Heart right ventricle (tissue), 16 donors: Measurements from ENCODE around the gene TSGA10. TPM values are rescaled to one million over a fixed set of nuclear protein-coding genes. Genes with fewer than 3 reads are reported as not detected.
A peak's percentile ranks its signal among the peaks of the same experiment; 100 is the strongest.
"Not testable (repeated sequence)": the region's sequence is repeated elsewhere in the genome, so short reads cannot be mapped to it uniquely, and the experiment has no call there.

ENCODE experiments used
- ATAC-seq, 8 donors: fragments of 200-7000 bp; cut with Tn5 transposase; one replicate each; pipeline ENCODE4 v1.9.1; 2020; ENCODE audit warnings: mild to moderate bottlenecking in 8 of 8, moderate library complexity in 8 of 8, moderate number of reproducible peaks in 1 of 8
- DNase-seq, 2 donors: peaks; one replicate each; pipeline ENCODE4 v3.0.0-alpha.2; 2020
- H3K27ac ChIP-seq, 10 donors: fragments of 200-600 bp; sonication (generic) in 2 of 10; one replicate each; pipeline versions ENCODE4 v1.5.0 to v1.8.0; 2020 to 2022; ENCODE audit warnings: mild to moderate bottlenecking in 3 of 10
- H3K27me3 ChIP-seq, 7 donors: fragments of 200-600 bp; one replicate each; pipeline ENCODE4 v1.8.0; 2021 to 2022; ENCODE audit warnings: mild to moderate bottlenecking in 2 of 7
- H3K36me3 ChIP-seq, 9 donors: fragments of 200-600 bp; sonication (generic) in 1 of 9; one replicate each; pipeline versions ENCODE4 v1.5.0 to v1.8.0; 2020 to 2022; ENCODE audit warnings: mild to moderate bottlenecking in 2 of 9
- H3K4me1 ChIP-seq, 9 donors: fragments of 200-600 bp; sonication (generic) in 1 of 9; one replicate each; pipeline versions ENCODE4 v1.5.0 to v1.8.0; 2020 to 2022; ENCODE audit warnings: mild to moderate bottlenecking in 4 of 9
- H3K4me3 ChIP-seq, 10 donors: fragments of 200-600 bp; sonication (generic) in 2 of 10; one replicate each; pipeline versions ENCODE4 v1.5.0 to v1.8.0; 2020 to 2022; ENCODE audit warnings: mild to moderate bottlenecking in 7 of 10, moderate library complexity in 2 of 10
- H3K9me3 ChIP-seq, 11 donors: fragments of 200-600 bp in 10 of 11; sonication (generic) in 2 of 11; one replicate each; pipeline versions ENCODE4 v1.5.0 to v1.8.0; 2013 to 2022; ENCODE audit warnings: mild to moderate bottlenecking in 2 of 11, control low read depth in 1 of 11, moderate library complexity in 1 of 11
- WGBS, 2 donors: extraction: QIAGEN DNeasy Blood & Tissue Kit; methylation state at CpG; one replicate each; pipeline ENCODE4 v1.1.7; 2013; ENCODE audit warnings: inconsistent platforms in 1 of 2; 5-methylcytosine and 5-hydroxymethylcytosine counted together
- intact Hi-C, 10 donors: fragments of 100-400 bp; cut with DNase I; formaldehyde crosslinking; loops; one replicate each; pipeline versions ENCODE4 v1.11.1 to v1.14.2; 2022
- polyA plus RNA-seq, 2 donors: library from polyadenylated mRNA; stranded (reverse); fragments of 200-250 nt; gene quantifications; one replicate each; pipeline ENCODE4 v1.2.3, GENCODE V29; 2013
- total RNA-seq, 10 donors: library from RNA; stranded (reverse); fragmentation: NEBNext Ultra II Directional in 3 of 10; extraction: Animal tissue kit (Norgen Biotek cat#: 25700) in 3 of 10; gene quantifications; one replicate each; pipeline versions ENCODE4 v1.2.1 to v1.2.4, GENCODE V29; 2021 to 2023
- TF ChIP-seq, protein P1 (sequence below), 9 donors: fragments of 200-600 bp; sonication (generic) in 2 of 9; IDR thresholded peaks; one replicate each; pipeline versions ENCODE4 v1.5.0 to v1.8.0; 2021 to 2022; ENCODE audit warnings: antibody characterized with exemption in 9 of 9, mild to moderate bottlenecking in 5 of 9, moderate library complexity in 1 of 9
- donor health status: Arrhythmogenic right ventricular cardiomyopathy.
- donor health status: ischemic (EF 13 %, LVEDD 7.1; RV severe dilation, severe dysfunction).
- donor health status: healthy with polysubstance abuse.
- donor health status: DM: no; HTN: yes; CAD: no.
- donor health status: DM: no; HTN: no; CAD: no.
- donor health status: ischemic (EF 25% LVEDD 6.9; RV normal size, moderate dysfunction).
- donor health status: ischemic (EF 25% LVEDD 5.7; RV mildly dilated, moderate dysfunction).
- donor health status: healthy.
- donor health status: DM: yes; HTN: yes; CAD: no.
- donor health status: Ischemic cardiomyopathy.
- donor health status: ischemic (EF 35%, LVEDD 5.7; RV mildly dilated, moderate dysfunction).
- donor health status: nonischemic (EF 11% LVEDD 7.7; RV severe dilation, severe dysfunction).
- donor health status: DM: yes; HTN: yes; CAD: no.
- donor health status: PGD.
- donor health status: ischemic (EF 29% LVEDD 5.4; RV normal size, mild dysfunction).
- donor health status: nonischemic (EF 23%, LVEDD 6.1; RV moderate dilation, normal function).

TSGA10 gene
- total and polyA plus RNA-seq, 12 donors, result 0.52 to 4.1 (median 2.6) TPM

GRCh38 chr2:99140056-99140859 lies 14.5 kb downstream of the TSGA10 start:
- peaks cover 0 to 19% (median 12%) of the 10 kb centered on the region in 9 donors for H3K4me1 ChIP-seq
- H3K27me3 ChIP-seq, result no peaks in the 10 kb centered on the region
- H3K4me3 ChIP-seq, result peak overlapping the region; percentile 68 to 99 (median 88)
- H3K36me3 ChIP-seq, result no peaks in the 10 kb centered on the region
- WGBS, 2 donors, result 26 to 28% methylated on average over 17 of the region's 17 CpGs
- H3K9me3 ChIP-seq, result no peaks in the 10 kb centered on the region
- no peak for ATAC-seq
- TF ChIP-seq, protein P1, sequence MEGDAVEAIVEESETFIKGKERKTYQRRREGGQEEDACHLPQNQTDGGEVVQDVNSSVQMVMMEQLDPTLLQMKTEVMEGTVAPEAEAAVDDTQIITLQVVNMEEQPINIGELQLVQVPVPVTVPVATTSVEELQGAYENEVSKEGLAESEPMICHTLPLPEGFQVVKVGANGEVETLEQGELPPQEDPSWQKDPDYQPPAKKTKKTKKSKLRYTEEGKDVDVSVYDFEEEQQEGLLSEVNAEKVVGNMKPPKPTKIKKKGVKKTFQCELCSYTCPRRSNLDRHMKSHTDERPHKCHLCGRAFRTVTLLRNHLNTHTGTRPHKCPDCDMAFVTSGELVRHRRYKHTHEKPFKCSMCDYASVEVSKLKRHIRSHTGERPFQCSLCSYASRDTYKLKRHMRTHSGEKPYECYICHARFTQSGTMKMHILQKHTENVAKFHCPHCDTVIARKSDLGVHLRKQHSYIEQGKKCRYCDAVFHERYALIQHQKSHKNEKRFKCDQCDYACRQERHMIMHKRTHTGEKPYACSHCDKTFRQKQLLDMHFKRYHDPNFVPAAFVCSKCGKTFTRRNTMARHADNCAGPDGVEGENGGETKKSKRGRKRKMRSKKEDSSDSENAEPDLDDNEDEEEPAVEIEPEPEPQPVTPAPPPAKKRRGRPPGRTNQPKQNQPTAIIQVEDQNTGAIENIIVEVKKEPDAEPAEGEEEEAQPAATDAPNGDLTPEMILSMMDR (IDR thresholded peaks at IDR 0.05), result no peak
- intact Hi-C loops, result loop anchor here in 2 of 10 donors (2.0 to 5.0 kb wide), 2 partner anchors 15 to 42 kb away; partner anchors contain the start of genes LIPT1 (in 1 of the 2), MITD1 (in 1 of the 2), MRPL30 (in 1 of the 2) and TSGA10 (in 1 of the 2)
- peak overlapping the region in 9 of 10 donors; percentile 36 to 82 (median 72) for H3K27ac ChIP-seq
- no peak for DNase-seq

DNA sequence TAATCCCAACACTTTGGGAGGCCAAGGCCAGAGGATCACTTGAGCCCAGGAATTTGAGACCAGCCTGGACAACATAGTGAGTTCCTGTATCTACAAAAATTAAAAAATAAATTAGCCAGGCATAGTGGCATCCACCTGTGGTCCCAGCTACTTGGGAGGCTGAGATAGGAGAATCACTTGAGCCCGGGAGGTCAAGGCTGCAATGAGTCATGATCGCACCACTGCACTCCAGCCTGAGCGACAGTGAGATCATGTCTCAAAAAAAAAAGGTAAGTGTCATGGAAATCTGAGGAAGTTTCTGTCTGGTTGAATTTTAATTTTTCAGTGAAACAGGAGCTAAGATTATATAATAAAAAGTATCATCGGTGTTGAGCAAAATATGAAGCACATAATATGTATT lies 15.7 kb downstream of the TSGA10 start:
- Histone ChIP-seq H3K4me1 (peaks cover 0 to 19% (median 12%) of the 10 kb centered on the region in 9 donors), H3K27me3 (no peaks in the 10 kb centered on the region), H3K36me3 (no peaks in the 10 kb centered on the region), H3K4me3 (no peak overlapping the region), H3K9me3 (no peaks in the 10 kb centered on the region), H3K27ac (no peak overlapping the region)
- no peak for ATAC-seq
- WGBS, 2 donors, result 92 to 95% methylated on average over 4 of the region's 4 CpGs
- DNase-seq, result no peak
- TF ChIP-seq, protein P1 (IDR thresholded peaks at IDR 0.05), result no peak
- intact Hi-C loops, result no loop called here

- WGBS, 2 donors, result 87 to 95% methylated on average over 2 of the region's 2 CpGs
- intact Hi-C loops, result not testable (repeated sequence)
Observed at GRCh38 chr2:99135044-99135556, 19.6 kb downstream of the TSGA10 start.

DNA sequence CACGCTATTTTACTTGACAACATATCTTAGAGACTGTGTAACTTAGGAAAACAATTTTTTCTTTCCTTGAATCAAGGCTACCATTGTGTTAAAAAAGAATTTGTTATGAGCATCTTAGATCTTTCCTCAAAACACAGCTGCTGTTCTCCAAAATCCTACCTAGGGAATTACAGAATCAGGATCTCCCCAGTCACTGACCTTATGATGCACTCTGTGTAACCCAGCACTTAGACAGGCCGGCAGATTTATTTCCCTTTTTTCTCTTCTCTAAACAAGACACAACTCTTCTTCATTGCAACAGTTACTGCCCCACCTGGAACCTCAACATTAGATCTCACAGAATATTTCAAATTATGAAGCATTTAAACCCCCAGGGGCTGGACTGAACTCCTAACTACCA lies 26.8 kb downstream of the TSGA10 start:
- DNase-seq (no peak), ATAC-seq (no peak)
- Histone ChIP-seq H3K27ac (no peak overlapping the region), H3K4me3 (no peak overlapping the region), H3K9me3 (peaks cover 0 to 67% (median 21%) of the 10 kb centered on the region in 11 donors), H3K27me3 (no peaks in the 10 kb centered on the region), H3K36me3 (peaks cover 0 to 15% (median 0%) of the 10 kb centered on the region in 9 donors), H3K4me1 (no peaks in the 10 kb centered on the region)
- intact Hi-C loops, result no loop called here
- TF ChIP-seq, protein P1 (IDR thresholded peaks at IDR 0.05), result no peak
- 79 to 80% methylated on average over 2 of the region's 2 CpGs for WGBS, 2 donors

More at GRCh38 chr2:99135044-99135556, 19.6 kb downstream of the TSGA10 start:
- ATAC-seq, H3K4me3 ChIP-seq, H3K27me3 ChIP-seq, H3K27ac ChIP-seq, DNase-seq, H3K4me1 ChIP-seq, H3K36me3 ChIP-seq: not testable (repeated sequence)
- peaks cover 0 to 37% (median 23%) of the 10 kb centered on the region in 11 donors for H3K9me3 ChIP-seq
